ENCODE results near the gene ZHX3. TPM values are rescaled to one million over a fixed set of nuclear protein-coding genes. Genes with fewer than 3 reads are reported as not detected.
A peak's percentile ranks its signal among the peaks of the same experiment; 100 is the strongest.

The ZHX3 gene
- total and polyA plus RNA-seq, 2 donors from 2014 or later = 24.7 to 153 TPM

GRCh38 chr20:41180599-41181333, 136.8 kb downstream of the ZHX3 start:
- Histone ChIP-seq H3K4me1 (ENCODE audit: control insufficient read depth in 2 of 3, insufficient read depth in 2 of 3, low read depth in 1 of 3, low read length in 3 of 3) (peaks cover 0 to 4% (median 0%) of the 10 kb centered on the region in 3 donors), H3K36me3 (ENCODE audit: control insufficient read depth in 2 of 3, insufficient read depth in 3 of 3, low read length in 3 of 3) (peaks cover 3 to 17% (median 4%) of the 10 kb centered on the region in 3 donors), H3K4me3 (ENCODE audit: low read length in 3 of 3) (no peak overlapping the region), H3K9me3 (ENCODE audit: control insufficient read depth in 2 of 3, insufficient read depth in 1 of 3, low read length in 3 of 3) (no peaks in the 10 kb centered on the region), H3K27ac (ENCODE audit: low read depth in 2 of 2, low read length in 2 of 2) (no peak overlapping the region), H3K27me3 (ENCODE audit: control insufficient read depth, insufficient read depth, low read length) (no peaks in the 10 kb centered on the region), H3K9ac (ENCODE audit: low read length in 3 of 3) (no peak overlapping the region)
- intact Hi-C loops (cut with DNase I) = no loop called here
- no peak for TF ChIP-seq CTCF (IDR thresholded peaks at IDR 0.05; ENCODE audit: borderline replicate concordance, extremely low read depth, insufficient read depth)
- FAIRE-seq (no peak), DNase-seq (peak in 2 of 5 donors; percentile 6 to 26)

- Histone ChIP-seq H3K4me3 (ENCODE audit: low read length in 3 of 3) (no peak overlapping the region), H3K36me3 (ENCODE audit: control insufficient read depth in 2 of 3, insufficient read depth in 3 of 3, low read length in 3 of 3) (peaks cover 3 to 17% (median 4%) of the 10 kb centered on the region in 3 donors), H3K9me3 (ENCODE audit: control insufficient read depth in 2 of 3, insufficient read depth in 1 of 3, low read length in 3 of 3) (no peaks in the 10 kb centered on the region), H3K9ac (ENCODE audit: low read length in 3 of 3) (no peak overlapping the region), H3K4me1 (ENCODE audit: control insufficient read depth in 2 of 3, insufficient read depth in 2 of 3, low read depth in 1 of 3, low read length in 3 of 3) (peaks cover 0 to 4% (median 0%) of the 10 kb centered on the region in 3 donors), H3K27me3 (ENCODE audit: control insufficient read depth, insufficient read depth, low read length) (no peaks in the 10 kb centered on the region), H3K27ac (ENCODE audit: low read depth in 2 of 2, low read length in 2 of 2) (no peak overlapping the region)
- DNase-seq (peak in 2 of 5 donors; percentile 9 to 14), FAIRE-seq (no peak)
- TF ChIP-seq CTCF (IDR thresholded peaks at IDR 0.05; ENCODE audit: borderline replicate concordance, extremely low read depth, insufficient read depth) = no peak
- intact Hi-C loops (cut with DNase I) = loop anchor here (10.0 kb wide), 1 partner anchor 55 kb away; no protein-coding TSS in a partner anchor
These were observed 137.6 kb downstream of the ZHX3 start for GRCh38 chr20:41179961-41180360.

- Histone ChIP-seq H3K36me3 (ENCODE audit: control insufficient read depth in 2 of 3, insufficient read depth in 3 of 3, low read length in 3 of 3) (peaks cover 3 to 20% (median 8%) of the 10 kb centered on the region in 3 donors), H3K27me3 (ENCODE audit: control insufficient read depth, insufficient read depth, low read length) (no peaks in the 10 kb centered on the region), H3K9me3 (ENCODE audit: control insufficient read depth in 2 of 3, insufficient read depth in 1 of 3, low read length in 3 of 3) (no peaks in the 10 kb centered on the region), H3K4me1 (ENCODE audit: control insufficient read depth in 2 of 3, insufficient read depth in 2 of 3, low read depth in 1 of 3, low read length in 3 of 3) (peaks cover 0 to 4% (median 0%) of the 10 kb centered on the region in 3 donors), H3K9ac (ENCODE audit: low read length in 3 of 3) (no peak overlapping the region), H3K27ac (ENCODE audit: low read depth in 2 of 2, low read length in 2 of 2) (no peak overlapping the region), H3K4me3 (ENCODE audit: low read length in 3 of 3) (no peak overlapping the region)
- DNase-seq (peak in 2 of 5 donors; percentile 5 to 28), FAIRE-seq (no peak)
- intact Hi-C loops (cut with DNase I) = loop anchor here (10.0 kb wide), 1 partner anchor 56 kb away; no protein-coding TSS in a partner anchor
- TF ChIP-seq CTCF (IDR thresholded peaks at IDR 0.05; ENCODE audit: borderline replicate concordance, extremely low read depth, insufficient read depth) = no peak
These were observed 138.6 kb downstream of the ZHX3 start for GRCh38 chr20:41178904-41179432.

Data from kidney (tissue), 14 donors.